A673 (cell line): ENCODE results near the gene TRA2B.
"Not testable (repeated sequence)": the region's sequence is repeated elsewhere in the genome, so short reads cannot be mapped to it uniquely, and the experiment has no call there.

Experiments used
- CTCF ChIP-seq: fragments of 300-800, 200-600 bp; sonication (generic); conservative IDR thresholded peaks from 2 replicates; pipeline ENCODE4 v1.5.1; 2017; ENCODE audit warnings: low read depth, mild to moderate bottlenecking, antibody characterized with exemption, low read length, moderate library complexity, mixed read lengths
- EZH2 ChIP-seq: fragments of 200-600 bp; sonication (generic); IDR thresholded peaks from 2 replicates; pipeline ENCODE4 v1.6.1; 2017; ENCODE audit warnings: borderline replicate concordance, low read depth, mild to moderate bottlenecking, mixed read lengths, antibody characterized with exemption, low read length; ENCODE audit not compliant: poor library complexity, severe bottlenecking

- TF ChIP-seq CTCF, EZH2: not testable (repeated sequence)
These were observed 27.9 kb downstream of the TRA2B start for GRCh38 chr3:185909913-185910312.
